SK-N-SH treated with all-trans-retinoic acid at 6 μM for 48 hours (cell line): ENCODE results near the gene ST8SIA1.

Experiments used
- ESRRG ChIP-seq: fragments of 250-450 bp; sonication (Bioruptor Pico); IDR thresholded peaks from 2 replicates; pipeline ENCODE4 v1.6.1; 2021; ENCODE audit warnings: mild to moderate bottlenecking
- ISL1 ChIP-seq: fragments of 250-450 bp; sonication (Bioruptor Pico); IDR thresholded peaks from 2 replicates; pipeline ENCODE4 v2.1.2; 2022; ENCODE audit warnings: mild to moderate bottlenecking, moderate library complexity
- PPARA ChIP-seq: fragments of 250-450 bp; sonication (Bioruptor Pico); IDR thresholded peaks from 2 replicates; pipeline ENCODE4 v1.5.0; 2020; ENCODE audit warnings: mild to moderate bottlenecking, borderline replicate concordance
- RARB ChIP-seq: fragments of 250-450 bp; sonication (Bioruptor Pico); IDR thresholded peaks from 2 replicates; pipeline ENCODE4 v1.8.0; 2021; ENCODE audit warnings: mild to moderate bottlenecking, moderate library complexity
- SNAI2 ChIP-seq: fragments of 250-450 bp; sonication (Bioruptor Pico); IDR thresholded peaks from 2 replicates; pipeline ENCODE4 v1.5.0; 2020; ENCODE audit warnings: mild to moderate bottlenecking, moderate library complexity
- TCF4 ChIP-seq: fragments of 250-450 bp; sonication (Bioruptor Pico); IDR thresholded peaks from 2 replicates; pipeline ENCODE4 v1.8.0; 2021; ENCODE audit warnings: mild to moderate bottlenecking, moderate library complexity, borderline replicate concordance
- ZFP3 ChIP-seq: fragments of 250-450 bp; sonication (Bioruptor Pico); IDR thresholded peaks from 2 replicates; pipeline ENCODE4 v1.5.0; 2020; ENCODE audit warnings: mild to moderate bottlenecking, moderate library complexity
- ZFP30 ChIP-seq: fragments of 450-650 bp; formaldehyde crosslinking; IDR thresholded peaks from 2 replicates; pipeline ENCODE4 v1.5.0; 2022; ENCODE audit warnings: mild to moderate bottlenecking, moderate library complexity
- TF ChIP-seq, protein P1 (sequence below): fragments of 250-450 bp; sonication (Bioruptor Pico); IDR thresholded peaks from 2 replicates; pipeline ENCODE4 v1.5.0; 2020; ENCODE audit warnings: mild to moderate bottlenecking, moderate library complexity
- TF ChIP-seq, protein P2 (sequence below): fragments of 250-450 bp; sonication (Bioruptor Pico); IDR thresholded peaks from 2 replicates; pipeline ENCODE4 v1.5.1; 2021; ENCODE audit warnings: mild to moderate bottlenecking, moderate library complexity
- TF ChIP-seq, protein P3 (sequence below): fragments of 250-450 bp; sonication (Bioruptor Pico); IDR thresholded peaks from 2 replicates; pipeline ENCODE4 v1.8.0; 2020; ENCODE audit warnings: mild to moderate bottlenecking, moderate library complexity, borderline replicate concordance

DNA sequence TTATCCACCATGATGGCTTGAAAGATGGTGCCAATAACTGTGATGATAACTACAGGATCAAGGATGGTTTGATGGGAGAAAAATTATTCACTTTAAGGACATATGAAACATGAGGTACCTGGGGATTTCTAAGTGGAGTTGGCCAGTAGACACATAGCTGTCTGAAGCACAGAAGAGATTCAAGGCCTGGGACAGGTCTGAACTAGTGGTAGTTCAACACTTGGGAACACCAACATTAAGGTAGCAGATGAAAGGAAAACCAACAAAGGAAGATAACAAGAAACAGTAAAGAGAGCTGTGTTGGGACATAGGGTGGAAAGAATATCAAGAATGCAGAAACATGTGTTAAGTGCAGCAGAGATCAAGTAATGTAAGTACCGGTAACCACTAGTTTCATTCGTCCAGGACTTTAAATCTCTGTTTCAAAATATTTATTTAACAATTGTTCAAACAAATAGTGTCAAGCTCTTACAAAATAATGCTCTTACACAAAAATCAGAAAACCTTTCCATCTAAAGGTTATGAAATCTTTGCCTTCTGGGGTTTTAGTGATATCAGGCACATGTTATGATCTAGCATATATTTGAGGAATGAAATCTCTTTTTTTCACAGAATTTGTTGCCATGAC lies 104.7 kb downstream of the ST8SIA1 start:
- TF ChIP-seq PPARA (CRISPR knock-in tag) (no peak), ISL1 (CRISPR knock-in tag) (no peak), RARB (CRISPR knock-in tag) (no peak), SNAI2 (CRISPR knock-in tag) (no peak), TCF4 (CRISPR knock-in tag) (no peak), ZFP30 (CRISPR knock-in tag) (no peak), ESRRG (CRISPR knock-in tag) (no peak), ZFP3 (no peak)
- TF ChIP-seq, protein P1, sequence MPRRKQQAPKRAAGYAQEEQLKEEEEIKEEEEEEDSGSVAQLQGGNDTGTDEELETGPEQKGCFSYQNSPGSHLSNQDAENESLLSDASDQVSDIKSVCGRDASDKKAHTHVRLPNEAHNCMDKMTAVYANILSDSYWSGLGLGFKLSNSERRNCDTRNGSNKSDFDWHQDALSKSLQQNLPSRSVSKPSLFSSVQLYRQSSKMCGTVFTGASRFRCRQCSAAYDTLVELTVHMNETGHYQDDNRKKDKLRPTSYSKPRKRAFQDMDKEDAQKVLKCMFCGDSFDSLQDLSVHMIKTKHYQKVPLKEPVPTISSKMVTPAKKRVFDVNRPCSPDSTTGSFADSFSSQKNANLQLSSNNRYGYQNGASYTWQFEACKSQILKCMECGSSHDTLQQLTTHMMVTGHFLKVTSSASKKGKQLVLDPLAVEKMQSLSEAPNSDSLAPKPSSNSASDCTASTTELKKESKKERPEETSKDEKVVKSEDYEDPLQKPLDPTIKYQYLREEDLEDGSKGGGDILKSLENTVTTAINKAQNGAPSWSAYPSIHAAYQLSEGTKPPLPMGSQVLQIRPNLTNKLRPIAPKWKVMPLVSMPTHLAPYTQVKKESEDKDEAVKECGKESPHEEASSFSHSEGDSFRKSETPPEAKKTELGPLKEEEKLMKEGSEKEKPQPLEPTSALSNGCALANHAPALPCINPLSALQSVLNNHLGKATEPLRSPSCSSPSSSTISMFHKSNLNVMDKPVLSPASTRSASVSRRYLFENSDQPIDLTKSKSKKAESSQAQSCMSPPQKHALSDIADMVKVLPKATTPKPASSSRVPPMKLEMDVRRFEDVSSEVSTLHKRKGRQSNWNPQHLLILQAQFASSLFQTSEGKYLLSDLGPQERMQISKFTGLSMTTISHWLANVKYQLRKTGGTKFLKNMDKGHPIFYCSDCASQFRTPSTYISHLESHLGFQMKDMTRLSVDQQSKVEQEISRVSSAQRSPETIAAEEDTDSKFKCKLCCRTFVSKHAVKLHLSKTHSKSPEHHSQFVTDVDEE (CRISPR knock-in tag) = no peak
- TF ChIP-seq, protein P2, sequence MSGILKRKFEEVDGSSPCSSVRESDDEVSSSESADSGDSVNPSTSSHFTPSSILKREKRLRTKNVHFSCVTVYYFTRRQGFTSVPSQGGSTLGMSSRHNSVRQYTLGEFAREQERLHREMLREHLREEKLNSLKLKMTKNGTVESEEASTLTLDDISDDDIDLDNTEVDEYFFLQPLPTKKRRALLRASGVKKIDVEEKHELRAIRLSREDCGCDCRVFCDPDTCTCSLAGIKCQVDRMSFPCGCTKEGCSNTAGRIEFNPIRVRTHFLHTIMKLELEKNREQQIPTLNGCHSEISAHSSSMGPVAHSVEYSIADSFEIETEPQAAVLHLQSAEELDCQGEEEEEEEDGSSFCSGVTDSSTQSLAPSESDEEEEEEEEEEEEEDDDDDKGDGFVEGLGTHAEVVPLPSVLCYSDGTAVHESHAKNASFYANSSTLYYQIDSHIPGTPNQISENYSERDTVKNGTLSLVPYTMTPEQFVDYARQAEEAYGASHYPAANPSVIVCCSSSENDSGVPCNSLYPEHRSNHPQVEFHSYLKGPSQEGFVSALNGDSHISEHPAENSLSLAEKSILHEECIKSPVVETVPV (CRISPR knock-in tag) = no peak
- TF ChIP-seq, protein P3, sequence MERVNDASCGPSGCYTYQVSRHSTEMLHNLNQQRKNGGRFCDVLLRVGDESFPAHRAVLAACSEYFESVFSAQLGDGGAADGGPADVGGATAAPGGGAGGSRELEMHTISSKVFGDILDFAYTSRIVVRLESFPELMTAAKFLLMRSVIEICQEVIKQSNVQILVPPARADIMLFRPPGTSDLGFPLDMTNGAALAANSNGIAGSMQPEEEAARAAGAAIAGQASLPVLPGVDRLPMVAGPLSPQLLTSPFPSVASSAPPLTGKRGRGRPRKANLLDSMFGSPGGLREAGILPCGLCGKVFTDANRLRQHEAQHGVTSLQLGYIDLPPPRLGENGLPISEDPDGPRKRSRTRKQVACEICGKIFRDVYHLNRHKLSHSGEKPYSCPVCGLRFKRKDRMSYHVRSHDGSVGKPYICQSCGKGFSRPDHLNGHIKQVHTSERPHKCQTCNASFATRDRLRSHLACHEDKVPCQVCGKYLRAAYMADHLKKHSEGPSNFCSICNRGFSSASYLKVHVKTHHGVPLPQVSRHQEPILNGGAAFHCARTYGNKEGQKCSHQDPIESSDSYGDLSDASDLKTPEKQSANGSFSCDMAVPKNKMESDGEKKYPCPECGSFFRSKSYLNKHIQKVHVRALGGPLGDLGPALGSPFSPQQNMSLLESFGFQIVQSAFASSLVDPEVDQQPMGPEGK (CRISPR knock-in tag) = no peak
